Brain microvascular endothelial cell (primary cell): ENCODE results near the gene COG2.

Source experiments
- DNase-seq: peaks from one replicate; pipeline ENCODE4 v3.0.0-alpha.2; 2020
- H3K27ac ChIP-seq: fragments of 250-450 bp; sonication (Bioruptor Pico); 2 replicates; pipeline ENCODE4 v1.5.1; 2020; ENCODE audit warnings: mild to moderate bottlenecking, moderate library complexity
- H3K27me3 ChIP-seq: fragments of 250-450 bp; sonication (Bioruptor Pico); replicated peaks from 2 replicates; pipeline ENCODE4 v1.5.1; 2020; ENCODE audit warnings: mild to moderate bottlenecking
- H3K36me3 ChIP-seq: fragments of 250-450 bp; sonication (Bioruptor Pico); replicated peaks from 2 replicates; pipeline ENCODE4 v1.5.1; 2020; ENCODE audit warnings: mild to moderate bottlenecking
- H3K4me3 ChIP-seq: 2 replicates; pipeline ENCODE4 v1.5.1; 2011; ENCODE audit warnings: low read depth, mild to moderate bottlenecking, control low read depth, low read length, moderate library complexity
- in situ Hi-C: cut with HindIII; loops from 2 replicates; pipeline ENCODE4 v1.10.0; 2017; ENCODE audit warnings: low sequenced_read_pairs, low pct_ligation_motif_present
- TF ChIP-seq, protein P1 (sequence below): IDR thresholded peaks from 2 replicates; pipeline ENCODE4 v1.5.1; 2011; ENCODE audit warnings: low read depth, mild to moderate bottlenecking, moderate library complexity, low read length, control low read depth, inconsistent platforms; ENCODE audit errors: missing control alignments

The COG2 gene

DNA sequence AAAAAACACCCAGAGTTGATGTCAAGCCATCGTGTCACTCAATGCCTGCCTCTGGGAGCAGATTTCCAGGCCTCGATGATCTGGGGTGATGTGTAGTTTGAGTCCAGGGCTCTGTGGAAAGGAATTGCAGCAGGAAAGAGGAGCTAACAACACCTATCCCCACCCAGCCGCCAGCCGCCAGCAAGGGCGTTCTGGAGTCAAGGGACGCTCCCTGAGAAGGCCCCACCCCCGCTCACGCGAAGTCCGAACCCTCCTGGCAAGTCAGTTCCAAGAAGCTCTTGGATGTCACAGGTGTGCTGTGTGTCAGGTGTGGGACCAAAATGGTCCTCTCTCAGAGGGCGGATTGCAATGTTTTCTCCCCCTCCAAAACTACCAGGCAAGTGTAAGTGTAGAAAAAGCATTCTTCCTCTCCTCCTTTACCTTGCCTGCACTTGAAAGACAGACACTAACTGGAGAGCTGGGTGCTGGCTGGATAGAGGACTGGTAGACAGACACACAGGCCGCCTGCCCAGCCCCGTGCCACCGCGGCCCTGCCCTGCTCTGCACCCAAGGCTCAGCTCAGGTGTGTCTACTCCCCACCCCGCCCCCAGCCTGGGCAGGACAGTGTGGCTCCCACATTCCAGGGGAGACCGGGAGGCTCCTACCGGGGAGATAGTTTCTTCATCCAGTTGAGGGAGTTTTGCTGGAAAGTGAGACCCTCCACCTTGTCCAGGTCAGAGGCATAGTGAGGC, 63.2 kb downstream of the COG2 start:
- no peak for DNase-seq
- TF ChIP-seq, protein P1, sequence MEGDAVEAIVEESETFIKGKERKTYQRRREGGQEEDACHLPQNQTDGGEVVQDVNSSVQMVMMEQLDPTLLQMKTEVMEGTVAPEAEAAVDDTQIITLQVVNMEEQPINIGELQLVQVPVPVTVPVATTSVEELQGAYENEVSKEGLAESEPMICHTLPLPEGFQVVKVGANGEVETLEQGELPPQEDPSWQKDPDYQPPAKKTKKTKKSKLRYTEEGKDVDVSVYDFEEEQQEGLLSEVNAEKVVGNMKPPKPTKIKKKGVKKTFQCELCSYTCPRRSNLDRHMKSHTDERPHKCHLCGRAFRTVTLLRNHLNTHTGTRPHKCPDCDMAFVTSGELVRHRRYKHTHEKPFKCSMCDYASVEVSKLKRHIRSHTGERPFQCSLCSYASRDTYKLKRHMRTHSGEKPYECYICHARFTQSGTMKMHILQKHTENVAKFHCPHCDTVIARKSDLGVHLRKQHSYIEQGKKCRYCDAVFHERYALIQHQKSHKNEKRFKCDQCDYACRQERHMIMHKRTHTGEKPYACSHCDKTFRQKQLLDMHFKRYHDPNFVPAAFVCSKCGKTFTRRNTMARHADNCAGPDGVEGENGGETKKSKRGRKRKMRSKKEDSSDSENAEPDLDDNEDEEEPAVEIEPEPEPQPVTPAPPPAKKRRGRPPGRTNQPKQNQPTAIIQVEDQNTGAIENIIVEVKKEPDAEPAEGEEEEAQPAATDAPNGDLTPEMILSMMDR = no peak
- no peaks in the 10 kb centered on the region for H3K27me3 ChIP-seq
- no peaks in the 10 kb centered on the region for H3K36me3 ChIP-seq
- in situ Hi-C loops = no loop called here
- H3K27ac ChIP-seq = no peak overlapping the region
- no peak overlapping the region for H3K4me3 ChIP-seq

DNA sequence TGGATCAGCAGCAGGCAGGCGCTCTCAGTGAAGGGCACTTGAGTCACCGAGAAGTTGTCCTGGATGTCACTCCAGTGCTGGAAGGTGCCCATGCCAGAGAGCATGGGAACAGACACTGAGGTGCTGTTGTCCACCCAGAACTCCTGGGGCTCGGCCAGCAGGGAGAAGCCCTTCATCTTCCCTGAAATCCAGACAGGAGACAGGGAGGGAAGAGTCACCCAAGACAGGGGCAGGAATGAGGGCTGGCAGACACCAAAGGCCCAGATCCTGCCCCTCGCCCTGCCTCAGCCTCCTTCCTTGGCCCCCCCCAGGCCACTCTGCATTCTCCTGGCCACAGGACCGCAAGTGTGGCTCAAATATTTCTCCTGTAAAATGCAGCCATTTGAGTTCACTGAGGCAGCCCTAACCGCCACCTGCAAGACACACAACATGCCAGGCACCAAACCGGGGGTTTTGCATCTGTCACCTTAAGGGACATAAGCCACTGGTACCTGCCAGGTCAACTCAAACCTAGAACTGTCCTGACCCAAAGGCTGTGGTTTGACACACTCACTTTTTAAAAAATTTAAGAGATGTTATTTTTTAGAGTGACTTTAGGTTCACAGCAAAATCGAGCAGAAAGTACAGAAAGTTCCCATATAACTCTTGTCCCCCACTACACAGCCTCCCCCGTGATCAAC, 63.9 kb downstream of the COG2 start:
- in situ Hi-C loops = no loop called here
- no peak overlapping the region for H3K27ac ChIP-seq
- H3K27me3 ChIP-seq = no peaks in the 10 kb centered on the region
- DNase-seq = no peak
- H3K4me3 ChIP-seq = no peak overlapping the region
- TF ChIP-seq, protein P1 = no peak
- H3K36me3 ChIP-seq = no peaks in the 10 kb centered on the region

DNA sequence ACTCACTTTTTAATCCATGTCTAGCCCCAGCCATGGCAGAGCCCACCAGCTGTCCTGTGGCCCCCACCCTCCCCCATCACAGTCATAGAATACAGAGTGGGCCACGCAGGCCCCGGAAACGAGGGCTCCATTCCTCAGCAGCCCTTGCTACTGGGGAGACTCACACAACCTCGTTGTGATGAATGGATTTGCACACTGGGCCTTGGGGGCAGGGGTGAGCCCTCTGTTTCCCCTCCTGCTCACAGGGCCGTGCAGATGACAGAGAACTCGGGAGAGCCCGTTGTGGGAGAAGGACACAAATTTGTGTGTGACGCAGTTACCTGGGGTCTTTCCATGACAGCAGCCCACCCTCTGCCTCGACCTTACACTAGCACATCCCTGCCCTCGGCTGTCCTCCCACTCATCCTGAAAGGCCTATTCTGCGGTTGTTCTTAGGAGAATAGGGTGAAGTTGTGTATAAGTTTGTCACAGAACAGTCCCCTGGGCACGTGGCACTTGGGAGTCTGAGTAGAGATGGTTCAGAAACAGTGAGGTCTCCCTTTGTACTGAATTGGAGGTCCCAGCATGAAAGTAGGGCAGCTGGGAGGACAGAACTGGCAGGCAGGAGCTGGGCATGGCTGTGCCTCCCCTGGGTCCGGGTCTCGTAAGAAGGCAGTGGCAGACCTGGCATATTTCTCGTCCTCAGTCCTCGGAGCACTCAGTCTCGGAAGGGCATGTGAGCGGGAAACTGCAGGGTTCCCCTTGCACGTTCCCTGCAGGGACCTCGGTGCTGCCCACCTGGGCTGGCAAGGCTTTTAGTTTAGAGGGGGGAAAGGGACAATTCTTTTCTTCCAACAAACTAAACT, 64.8 kb downstream of the COG2 start:
- H3K36me3 ChIP-seq = no peaks in the 10 kb centered on the region
- no peak overlapping the region for H3K27ac ChIP-seq
- in situ Hi-C loops = no loop called here
- no peak for DNase-seq
- H3K27me3 ChIP-seq = no peaks in the 10 kb centered on the region
- TF ChIP-seq, protein P1 = no peak
- H3K4me3 ChIP-seq = no peak overlapping the region

DNA sequence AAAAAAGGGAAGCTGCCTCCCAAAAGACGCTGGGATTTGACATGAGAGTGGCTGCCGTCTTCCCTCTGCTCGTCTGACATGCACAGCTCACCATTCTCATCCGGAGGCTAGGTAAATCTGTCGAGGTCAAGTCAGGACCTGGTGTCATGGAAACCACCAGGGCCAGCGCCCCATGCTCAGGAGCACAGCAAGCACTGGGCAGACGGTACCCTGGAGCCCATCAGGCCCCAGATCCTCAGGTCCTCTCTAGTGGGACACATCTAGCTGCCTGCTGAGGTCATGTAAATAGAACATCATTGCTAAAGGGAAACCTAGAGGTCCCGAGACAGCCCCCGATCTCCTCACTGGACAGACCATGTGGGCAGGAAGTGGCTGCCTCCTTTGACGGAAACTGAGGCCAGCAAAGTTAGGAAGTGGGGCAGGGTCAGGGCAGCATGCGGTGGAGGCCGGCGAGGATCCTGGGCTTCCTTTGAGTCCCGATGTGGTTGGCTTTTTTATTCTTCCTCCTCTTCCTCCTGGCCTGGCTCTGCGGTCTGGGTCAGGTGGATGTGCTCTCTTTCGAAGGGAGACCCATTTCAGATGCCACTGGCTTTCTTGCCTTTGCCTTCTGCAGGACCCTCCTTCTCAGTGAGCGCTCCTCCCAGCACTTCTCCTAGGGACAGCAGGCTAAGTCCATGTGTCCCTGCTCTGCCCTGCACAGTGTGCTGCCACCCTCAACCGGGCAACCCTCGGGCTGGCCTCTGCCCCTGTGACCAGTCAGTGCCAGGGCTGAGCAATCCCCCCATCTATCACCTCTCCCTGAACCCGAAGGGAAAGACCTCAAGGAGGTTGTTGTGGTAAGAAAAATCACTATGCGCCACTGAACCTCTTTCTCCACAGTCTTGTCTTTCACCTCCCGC, 65.7 kb downstream of the COG2 start:
- in situ Hi-C loops = no loop called here
- TF ChIP-seq, protein P1 = no peak
- H3K27me3 ChIP-seq = no peaks in the 10 kb centered on the region
- no peak overlapping the region for H3K27ac ChIP-seq
- DNase-seq = no peak
- no peaks in the 10 kb centered on the region for H3K36me3 ChIP-seq
- H3K4me3 ChIP-seq = no peak overlapping the region
